GM19467 (cell line): ENCODE data around the gene COL5A1.

ENCODE experiments used
- ATAC-seq: cut with Tn5 transposase; IDR thresholded peaks from one replicate; pipeline ENCODE4 v1.9.1; 2021; ENCODE audit warnings: mild to moderate bottlenecking, moderate library complexity; ENCODE audit not compliant: unreplicated experiment

The COL5A1 gene

GRCh38 chr9:134625361-134626068, 16.1 kb upstream of the COL5A1 start:
- no peak for ATAC-seq

- no peak for ATAC-seq
These were observed 15.6 kb upstream of the COL5A1 start for GRCh38 chr9:134626069-134626423.

- no peak for ATAC-seq
These were observed 14.8 kb upstream of the COL5A1 start for GRCh38 chr9:134626571-134627416.

- no peak for ATAC-seq
These were observed 13.9 kb upstream of the COL5A1 start for GRCh38 chr9:134627417-134628353.

- no peak for ATAC-seq
These were observed 13.3 kb upstream of the COL5A1 start for GRCh38 chr9:134628354-134628736.

GRCh38 chr9:134629061-134629585, 12.5 kb upstream of the COL5A1 start:
- ATAC-seq = no peak

- no peak for ATAC-seq
These were observed 11.8 kb upstream of the COL5A1 start for GRCh38 chr9:134629586-134630392.

GRCh38 chr9:134630393-134630790, 11.2 kb upstream of the COL5A1 start:
- no peak for ATAC-seq

GRCh38 chr9:134630861-134631260, 10.7 kb upstream of the COL5A1 start:
- no peak for ATAC-seq

GRCh38 chr9:134631881-134632280, 9.7 kb upstream of the COL5A1 start:
- no peak for ATAC-seq

- ATAC-seq = no peak
These were observed 9.3 kb upstream of the COL5A1 start for GRCh38 chr9:134632329-134632728.

- no peak for ATAC-seq
These were observed 8.1 kb upstream of the COL5A1 start for GRCh38 chr9:134633362-134634142.

GRCh38 chr9:134634176-134634575, 7.4 kb upstream of the COL5A1 start:
- no peak for ATAC-seq

- ATAC-seq = no peak
These were observed 6.9 kb upstream of the COL5A1 start for GRCh38 chr9:134634667-134635230.

- ATAC-seq = no peak
These were observed 6.1 kb upstream of the COL5A1 start for GRCh38 chr9:134635351-134636148.

GRCh38 chr9:134636149-134636507, 5.5 kb upstream of the COL5A1 start:
- no peak for ATAC-seq

GRCh38 chr9:134637241-134637640, 4.4 kb upstream of the COL5A1 start:
- ATAC-seq = no peak
